Right lobe of liver (tissue), 6 donors: ENCODE data around the gene TMCC2. TPM values are rescaled to one million over a fixed set of nuclear protein-coding genes. Genes with fewer than 3 reads are reported as not detected.
A peak's percentile ranks its signal among the peaks of the same experiment; 100 is the strongest.

Experiments used
- ATAC-seq, 4 donors: fragments of 200-7000 bp; cut with Tn5 transposase; one replicate each; pipeline ENCODE4 v1.9.1; 2020; ENCODE audit warnings: mild to moderate bottlenecking in 4 of 4, moderate library complexity in 4 of 4
- DNase-seq, 3 donors: peaks; one replicate each; pipeline ENCODE4 v3.0.0-alpha.2; 2020
- H3K27ac ChIP-seq, 3 donors: fragments of 200-600 bp; one replicate each; pipeline ENCODE4 v1.8.0; 2022
- H3K27me3 ChIP-seq, 2 donors: fragments of 200-600 bp; one replicate each; pipeline ENCODE4 v1.8.0; 2022
- H3K36me3 ChIP-seq, 4 donors: fragments of 200-600 bp; sonication (generic) in 1 of 4; one replicate each; pipeline versions ENCODE4 v1.5.1 to v1.8.0; 2017 to 2022; ENCODE audit warnings: control low read depth in 1 of 4
- H3K4me1 ChIP-seq, 4 donors: fragments of 200-600 bp; sonication (generic) in 1 of 4; one replicate each; pipeline versions ENCODE4 v1.5.1 to v1.8.0; 2017 to 2022; ENCODE audit warnings: control low read depth in 1 of 4
- H3K4me3 ChIP-seq, 3 donors: fragments of 200-600 bp; one replicate each; pipeline ENCODE4 v1.8.0; 2022
- H3K9me3 ChIP-seq, 4 donors: fragments of 200-600 bp; sonication (generic) in 1 of 4; one replicate each; pipeline versions ENCODE4 v1.5.1 to v1.8.0; 2017 to 2022; ENCODE audit warnings: control low read depth in 1 of 4
- POLR2A ChIP-seq: fragments of 450-650 bp; IDR thresholded peaks from one replicate; pipeline ENCODE4 v1.6.1; 2017; ENCODE audit warnings: antibody characterized with exemption, mild to moderate bottlenecking
- WGBS: methylation state at CpG from one replicate; pipeline ENCODE4 v1.1.6; 2018; ENCODE audit warnings: low coverage, low lambda C conversion rate; ENCODE audit not compliant: insufficient coverage; ENCODE audit errors: missing lambda C conversion rate; 5-methylcytosine and 5-hydroxymethylcytosine counted together
- intact Hi-C, 2 donors: fragments of 100-400 bp; cut with DNase I; formaldehyde crosslinking; loops; one replicate each; pipeline versions ENCODE4 v1.11.2 to v1.14.1; 2022
- total RNA-seq, 6 experiments: library from RNA; depleted of rRNA in 2 of 6; stranded (reverse); fragments of >200 nt in 2 of 6; fragmentation: NEBNext Ultra II Directional in 3 of 6; extraction: Animal tissue kit (Norgen Biotek cat#: 25700) in 3 of 6; gene quantifications; one replicate each; pipeline versions ENCODE4 v1.1.0 to v1.2.4, GENCODE V29; 2016 to 2023
- TF ChIP-seq, protein P1 (sequence below), 4 donors: fragments of 200-600 bp in 3 of 4; fragments of 450-650 bp in 1 of 4; IDR thresholded peaks; one replicate each; pipeline versions ENCODE4 v1.5.1 to v1.8.0; 2016 to 2022; ENCODE audit warnings: antibody characterized with exemption in 4 of 4, mild to moderate bottlenecking in 2 of 4
- donor health status: DM: no; HTN: yes; CAD: no.
- donor health status: DM: no; HTN: no; CAD: no.
- donor health status: DM: no; HTN: no; CAD: no.
- donor health status: DM: no; HTN: yes; CAD: no.
- donor health status: DM: no; HTN: yes; CAD: no.

TMCC2 gene
- total RNA-seq, 6 experiments from 2014 or later: 0.14 to 5.9 (median 0.30) TPM

- WGBS: 28% methylated on average over 3 of the region's 5 CpGs
- H3K4me1 ChIP-seq: peaks cover 0 to 3% (median 0%) of the 10 kb centered on the region in 4 donors
- H3K9me3 ChIP-seq: no peaks in the 10 kb centered on the region
- peak in 1 of 4 donors; percentile 15 for ATAC-seq
- TF ChIP-seq, protein P1, sequence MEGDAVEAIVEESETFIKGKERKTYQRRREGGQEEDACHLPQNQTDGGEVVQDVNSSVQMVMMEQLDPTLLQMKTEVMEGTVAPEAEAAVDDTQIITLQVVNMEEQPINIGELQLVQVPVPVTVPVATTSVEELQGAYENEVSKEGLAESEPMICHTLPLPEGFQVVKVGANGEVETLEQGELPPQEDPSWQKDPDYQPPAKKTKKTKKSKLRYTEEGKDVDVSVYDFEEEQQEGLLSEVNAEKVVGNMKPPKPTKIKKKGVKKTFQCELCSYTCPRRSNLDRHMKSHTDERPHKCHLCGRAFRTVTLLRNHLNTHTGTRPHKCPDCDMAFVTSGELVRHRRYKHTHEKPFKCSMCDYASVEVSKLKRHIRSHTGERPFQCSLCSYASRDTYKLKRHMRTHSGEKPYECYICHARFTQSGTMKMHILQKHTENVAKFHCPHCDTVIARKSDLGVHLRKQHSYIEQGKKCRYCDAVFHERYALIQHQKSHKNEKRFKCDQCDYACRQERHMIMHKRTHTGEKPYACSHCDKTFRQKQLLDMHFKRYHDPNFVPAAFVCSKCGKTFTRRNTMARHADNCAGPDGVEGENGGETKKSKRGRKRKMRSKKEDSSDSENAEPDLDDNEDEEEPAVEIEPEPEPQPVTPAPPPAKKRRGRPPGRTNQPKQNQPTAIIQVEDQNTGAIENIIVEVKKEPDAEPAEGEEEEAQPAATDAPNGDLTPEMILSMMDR (IDR thresholded peaks at IDR 0.05): no peak
- TF ChIP-seq POLR2A: no peak
- no peaks in the 10 kb centered on the region for H3K27me3 ChIP-seq
- H3K27ac ChIP-seq: no peak overlapping the region
- intact Hi-C loops: no loop called here
- H3K36me3 ChIP-seq: no peaks in the 10 kb centered on the region
- no peak overlapping the region for H3K4me3 ChIP-seq
- DNase-seq: no peak
Observed at GRCh38 chr1:205261946-205262691, 34.4 kb downstream of the TMCC2 start.

GRCh38 chr1:205262731-205263171 lies 35.0 kb downstream of the TMCC2 start:
- WGBS: 46% methylated on average over 6 of the region's 8 CpGs
- no peak for TF ChIP-seq POLR2A
- TF ChIP-seq, protein P1 (IDR thresholded peaks at IDR 0.05): no peak
- no peaks in the 10 kb centered on the region for H3K27me3 ChIP-seq
- intact Hi-C loops: no loop called here
- no peaks in the 10 kb centered on the region for H3K36me3 ChIP-seq
- no peak overlapping the region for H3K4me3 ChIP-seq
- H3K4me1 ChIP-seq: peaks cover 0 to 3% (median 0%) of the 10 kb centered on the region in 4 donors
- DNase-seq: no peak
- no peak for ATAC-seq
- no peaks in the 10 kb centered on the region for H3K9me3 ChIP-seq
- no peak overlapping the region for H3K27ac ChIP-seq

DNA sequence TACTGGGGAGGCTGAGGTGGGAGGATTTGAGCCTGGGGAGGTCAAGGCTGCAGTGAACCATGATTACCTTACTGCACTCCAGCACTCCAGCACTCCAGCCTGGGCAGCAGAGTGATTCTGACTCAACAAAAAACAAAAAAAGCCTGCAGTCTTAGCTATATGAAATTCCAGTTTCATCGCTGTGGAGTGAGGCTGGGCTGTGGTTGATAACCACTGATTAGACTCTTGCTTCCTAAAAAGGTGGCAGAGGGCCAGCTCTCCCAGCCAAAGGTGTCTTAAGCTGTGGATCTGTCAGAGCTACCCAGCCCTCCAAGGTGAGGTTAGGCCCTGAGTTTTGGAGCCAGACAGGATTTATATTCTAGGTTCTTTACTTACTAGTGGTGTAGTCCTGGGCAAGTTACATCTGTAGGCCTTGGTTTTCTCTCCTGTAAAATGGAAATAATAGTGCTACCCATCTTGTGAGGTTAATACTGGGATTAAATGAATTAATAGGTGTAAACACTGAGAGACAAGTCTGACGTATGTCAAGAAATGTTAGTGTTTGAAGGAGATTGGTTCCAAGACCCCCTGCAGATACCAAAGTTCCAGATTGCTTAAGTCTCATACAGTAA lies 35.9 kb downstream of the TMCC2 start:
- intact Hi-C loops: no loop called here
- DNase-seq (no peak), ATAC-seq (no peak)
- Histone ChIP-seq H3K9me3 (no peaks in the 10 kb centered on the region), H3K4me3 (no peak overlapping the region), H3K36me3 (no peaks in the 10 kb centered on the region), H3K27ac (no peak overlapping the region), H3K4me1 (peaks cover 0 to 3% (median 0%) of the 10 kb centered on the region in 4 donors), H3K27me3 (no peaks in the 10 kb centered on the region)
- TF ChIP-seq POLR2A: no peak
- TF ChIP-seq, protein P1 (IDR thresholded peaks at IDR 0.05): no peak
- WGBS: 50% methylated on average over 1 of the region's 2 CpGs

DNA sequence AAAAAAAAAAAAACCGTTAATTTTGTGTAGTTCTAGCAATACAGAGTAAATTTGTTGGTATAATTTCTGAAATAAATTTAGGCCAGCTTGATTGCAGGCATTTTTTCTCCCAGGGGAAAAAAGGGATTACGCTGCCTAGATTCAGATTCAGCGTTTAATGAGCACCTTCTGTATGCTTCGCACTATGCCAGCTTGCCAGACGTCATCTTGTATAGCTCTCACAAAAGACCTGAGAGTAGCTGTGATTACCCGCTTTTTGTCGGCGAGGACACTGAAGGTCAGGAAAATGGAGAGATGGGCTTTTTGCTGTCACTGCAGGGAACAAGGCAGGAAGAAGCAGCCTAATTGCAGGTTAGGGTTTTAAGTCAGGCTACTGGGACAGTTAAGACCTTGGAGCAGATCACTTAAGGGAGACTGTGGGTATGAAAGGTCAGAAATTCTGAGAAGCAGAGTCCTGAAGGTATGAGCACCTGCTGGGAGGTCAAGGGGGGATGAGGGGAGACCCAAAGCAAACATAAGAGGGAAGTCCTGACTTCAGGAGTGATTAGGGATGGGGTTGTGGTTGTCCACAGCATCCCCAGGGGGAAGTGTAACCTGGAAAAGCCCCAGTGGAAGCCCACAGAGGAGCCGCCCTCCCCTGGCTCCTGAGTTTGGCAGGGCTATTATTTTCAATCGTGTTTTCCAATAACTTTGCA lies 39.0 kb downstream of the TMCC2 start:
- H3K36me3 ChIP-seq: no peaks in the 10 kb centered on the region
- no peaks in the 10 kb centered on the region for H3K9me3 ChIP-seq
- no peaks in the 10 kb centered on the region for H3K27me3 ChIP-seq
- no peak for TF ChIP-seq POLR2A
- TF ChIP-seq, protein P1 (IDR thresholded peaks at IDR 0.05): no peak
- DNase-seq (no peak), ATAC-seq (no peak)
- WGBS: 86% methylated on average over 9 of the region's 10 CpGs
- peaks cover 0 to 3% (median 0%) of the 10 kb centered on the region in 4 donors for H3K4me1 ChIP-seq
- no peak overlapping the region for H3K27ac ChIP-seq
- intact Hi-C loops: no loop called here
- H3K4me3 ChIP-seq: no peak overlapping the region
